Neural cell (in vitro differentiated cells): ENCODE measurements around the gene ATP2B2. TPM values are rescaled to one million over a fixed set of nuclear protein-coding genes. Genes with fewer than 3 reads are reported as not detected.

Source experiments
- H2AFZ ChIP-seq: fragments of 200-600, 300-800 bp; sonication (generic), shearing (Covaris generic); 2 replicates; pipeline ENCODE4 v1.6.0; 2014; ENCODE audit warnings: low read depth, mild to moderate bottlenecking, antibody characterized with exemption, low read length, moderate library complexity
- H3F3A ChIP-seq: fragments of 200-600 bp; shearing (Covaris generic); 2 replicates; pipeline ENCODE4 v1.6.1; 2016; ENCODE audit warnings: mild to moderate bottlenecking, moderate library complexity, mixed read lengths, antibody characterized with exemption, low read length; ENCODE audit not compliant: insufficient read depth, poor library complexity, severe bottlenecking
- H3K27ac ChIP-seq: fragments of 200-600, 300-800 bp; sonication (generic), shearing (Covaris generic); 2 replicates; pipeline ENCODE4 v1.5.1; 2014; ENCODE audit warnings: mild to moderate bottlenecking, low read length, moderate library complexity
- H3K27me3 ChIP-seq: fragments of 300-800, 200-600 bp; sonication (generic), shearing (Covaris generic); 2 replicates; pipeline ENCODE4 v1.6.0; 2014; ENCODE audit warnings: mild to moderate bottlenecking, low read depth, low read length, moderate library complexity; ENCODE audit not compliant: insufficient read depth
- H3K36me3 ChIP-seq: fragments of 300-800, 200-600 bp; sonication (generic), shearing (Covaris generic); 2 replicates; pipeline ENCODE4 v1.5.1; 2014; ENCODE audit warnings: mild to moderate bottlenecking, antibody characterized with exemption, low read length, moderate library complexity; ENCODE audit not compliant: insufficient read depth
- H3K4me2 ChIP-seq: fragments of 300-800, 200-600 bp; sonication (generic), shearing (Covaris generic); 2 replicates; pipeline ENCODE4 v1.6.0; 2014; ENCODE audit warnings: mild to moderate bottlenecking, low read length
- H3K4me3 ChIP-seq: fragments of 300-800, 200-600 bp; sonication (generic), shearing (Covaris generic); 2 replicates; pipeline ENCODE4 v1.5.1; 2014; ENCODE audit warnings: mild to moderate bottlenecking, low read length, moderate library complexity
- H3K79me2 ChIP-seq: fragments of 200-600 bp; shearing (Covaris generic); replicated peaks from 2 replicates; pipeline ENCODE4 v1.6.0; 2014; ENCODE audit warnings: mild to moderate bottlenecking, low read length, moderate library complexity; ENCODE audit not compliant: insufficient read depth
- H3K9ac ChIP-seq: fragments of 300-800, 200-600 bp; sonication (generic), shearing (Covaris generic); 2 replicates; pipeline ENCODE4 v1.6.1; 2016; ENCODE audit warnings: mild to moderate bottlenecking, low read length, mixed read lengths
- H3K9me2 ChIP-seq: fragments of 200-600 bp; shearing (Covaris generic); 2 replicates; pipeline ENCODE4 v1.6.1; 2016; ENCODE audit warnings: mild to moderate bottlenecking, low read length, mixed read lengths; ENCODE audit not compliant: insufficient read depth
- H3K9me3 ChIP-seq: fragments of 200-600, 300-800 bp; sonication (generic), shearing (Covaris generic); 2 replicates; pipeline ENCODE4 v1.6.1; 2016; ENCODE audit warnings: mild to moderate bottlenecking, mixed run types, low read length, moderate library complexity, mixed read lengths
- H4K20me1 ChIP-seq: fragments of 200-600 bp; shearing (Covaris generic); 2 replicates; pipeline ENCODE4 v1.6.1; 2016; ENCODE audit warnings: mild to moderate bottlenecking, mixed run types; ENCODE audit not compliant: insufficient read depth
- EP300 ChIP-seq: fragments of 450-650 bp; conservative IDR thresholded peaks from 2 replicates; pipeline ENCODE4 v1.6.1; 2014; ENCODE audit warnings: antibody characterized with exemption, mild to moderate bottlenecking, moderate library complexity; ENCODE audit not compliant: poor library complexity, severe bottlenecking
- EZH2 ChIP-seq: fragments of 200-600, 300-800 bp; shearing (Covaris generic), sonication (generic); IDR thresholded peaks from 2 replicates; pipeline ENCODE4 v1.6.1; 2014; ENCODE audit warnings: antibody characterized with exemption, low read length, borderline replicate concordance, mild to moderate bottlenecking; ENCODE audit not compliant: insufficient read depth, poor library complexity, severe bottlenecking
- MXI1 ChIP-seq: fragments of 450-650 bp; conservative IDR thresholded peaks from 2 replicates; pipeline ENCODE4 v1.6.1; 2014; ENCODE audit warnings: antibody characterized with exemption, mild to moderate bottlenecking; ENCODE audit not compliant: poor library complexity, severe bottlenecking
- POLR2AphosphoS5 ChIP-seq: IDR thresholded peaks from 2 replicates; pipeline ENCODE4 v1.6.1; 2012
- RAD21 ChIP-seq: fragments of 450-650 bp; conservative IDR thresholded peaks from 2 replicates; pipeline ENCODE4 v1.6.1; 2014; ENCODE audit warnings: antibody characterized with exemption, mild to moderate bottlenecking, moderate library complexity
- REST ChIP-seq: IDR thresholded peaks from 2 replicates; pipeline ENCODE4 v1.6.1; 2012; ENCODE audit warnings: borderline replicate concordance
- SMC3 ChIP-seq: fragments of 450-650 bp; conservative IDR thresholded peaks from 2 replicates; pipeline ENCODE4 v1.6.1; 2014; ENCODE audit warnings: antibody characterized with exemption, mild to moderate bottlenecking, moderate library complexity; ENCODE audit not compliant: poor library complexity
- TAF1 ChIP-seq: IDR thresholded peaks from 2 replicates; pipeline ENCODE4 v1.6.1; 2012; ENCODE audit warnings: low read depth
- polyA plus RNA-seq: library from polyadenylated mRNA; depleted of rRNA; stranded (reverse); fragments of >200 nt; gene quantifications from 2 replicates; pipeline ENCODE4 v1.2.3, GENCODE V29; 2014
- TF ChIP-seq, protein P1 (sequence below): fragments of 450-650 bp; IDR thresholded peaks from 2 replicates; pipeline ENCODE4 v1.5.1; 2014; ENCODE audit warnings: antibody characterized with exemption, mild to moderate bottlenecking, moderate library complexity; ENCODE audit not compliant: poor library complexity, severe bottlenecking

ATP2B2 gene
- polyA plus RNA-seq, 1 donor from 2014 or later: 8.3 TPM

DNA sequence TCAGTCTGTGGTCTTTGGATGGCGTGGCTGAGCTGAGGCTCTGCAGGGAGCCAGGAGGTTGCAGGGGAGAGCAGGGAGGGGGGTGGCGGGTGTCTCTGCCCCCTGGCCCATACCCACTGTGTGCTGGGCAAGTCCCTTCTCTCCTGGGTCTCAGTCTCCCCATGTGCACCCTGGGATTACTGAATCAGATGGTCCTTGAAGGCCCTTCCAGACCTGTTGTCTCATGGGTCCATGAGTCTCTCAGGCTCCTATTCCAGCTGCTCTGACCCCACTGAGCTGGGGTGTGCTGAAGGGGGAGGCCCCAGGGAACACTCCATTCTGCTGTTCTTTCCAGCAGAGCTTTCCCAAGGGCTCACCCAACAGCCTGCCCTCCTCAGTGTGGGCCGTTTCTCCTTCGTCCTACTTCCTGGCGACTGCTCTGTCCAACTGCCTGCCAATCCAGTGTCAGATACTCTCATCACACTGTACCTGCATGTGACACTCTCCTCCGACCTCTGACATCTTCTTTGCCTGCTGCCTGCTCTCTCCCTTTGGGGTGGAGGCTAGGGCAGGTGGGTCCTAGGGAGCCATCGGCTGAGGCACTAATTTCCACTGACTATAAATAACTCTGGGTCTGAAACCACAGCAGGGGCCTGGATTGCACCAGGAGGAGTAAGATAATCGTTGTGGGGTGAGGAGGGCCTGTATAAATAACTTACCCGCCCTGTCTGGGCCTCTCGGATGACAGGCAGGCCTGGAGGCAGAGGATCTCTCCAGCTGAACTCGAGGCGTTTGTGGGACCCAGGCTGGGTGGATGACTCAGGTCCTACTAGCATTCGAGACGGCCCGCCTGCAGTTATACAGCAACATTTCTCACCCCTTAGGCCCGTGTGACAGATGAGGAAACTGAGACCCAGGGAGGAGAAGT lies 67.1 kb downstream of the ATP2B2 start:
- Histone ChIP-seq H3K9me3 (no peaks in the 10 kb centered on the region), H3K4me2 (no peak overlapping the region)

More for the DNA sequence above, 67.1 kb downstream of the ATP2B2 start:
- H3K79me2 ChIP-seq: no peaks in the 10 kb centered on the region
- no peak overlapping the region for H3K4me3 ChIP-seq
- TF ChIP-seq POLR2AphosphoS5 (no peak), EZH2 (no peak), RAD21 (no peak), TAF1 (no peak), MXI1 (no peak), EP300 (no peak), SMC3 (no peak), REST (no peak)
- TF ChIP-seq, protein P1, sequence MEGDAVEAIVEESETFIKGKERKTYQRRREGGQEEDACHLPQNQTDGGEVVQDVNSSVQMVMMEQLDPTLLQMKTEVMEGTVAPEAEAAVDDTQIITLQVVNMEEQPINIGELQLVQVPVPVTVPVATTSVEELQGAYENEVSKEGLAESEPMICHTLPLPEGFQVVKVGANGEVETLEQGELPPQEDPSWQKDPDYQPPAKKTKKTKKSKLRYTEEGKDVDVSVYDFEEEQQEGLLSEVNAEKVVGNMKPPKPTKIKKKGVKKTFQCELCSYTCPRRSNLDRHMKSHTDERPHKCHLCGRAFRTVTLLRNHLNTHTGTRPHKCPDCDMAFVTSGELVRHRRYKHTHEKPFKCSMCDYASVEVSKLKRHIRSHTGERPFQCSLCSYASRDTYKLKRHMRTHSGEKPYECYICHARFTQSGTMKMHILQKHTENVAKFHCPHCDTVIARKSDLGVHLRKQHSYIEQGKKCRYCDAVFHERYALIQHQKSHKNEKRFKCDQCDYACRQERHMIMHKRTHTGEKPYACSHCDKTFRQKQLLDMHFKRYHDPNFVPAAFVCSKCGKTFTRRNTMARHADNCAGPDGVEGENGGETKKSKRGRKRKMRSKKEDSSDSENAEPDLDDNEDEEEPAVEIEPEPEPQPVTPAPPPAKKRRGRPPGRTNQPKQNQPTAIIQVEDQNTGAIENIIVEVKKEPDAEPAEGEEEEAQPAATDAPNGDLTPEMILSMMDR: no peak
- no peak overlapping the region for H2AFZ ChIP-seq
- H3K9ac ChIP-seq: no peak overlapping the region
- H3F3A ChIP-seq: no peaks in the 10 kb centered on the region
- H4K20me1 ChIP-seq: no peaks in the 10 kb centered on the region
- H3K9me2 ChIP-seq: no peaks in the 10 kb centered on the region
- no peaks in the 10 kb centered on the region for H3K36me3 ChIP-seq
- no peaks in the 10 kb centered on the region for H3K27me3 ChIP-seq
- H3K27ac ChIP-seq: no peak overlapping the region
